ENCODE measurements around the gene TLE4. TPM values are rescaled to one million over a fixed set of nuclear protein-coding genes. Genes with fewer than 3 reads are reported as not detected.

The TLE4 gene
- total RNA-seq, 2 experiments from 2014 or later = 125 to 136 TPM

DNA sequence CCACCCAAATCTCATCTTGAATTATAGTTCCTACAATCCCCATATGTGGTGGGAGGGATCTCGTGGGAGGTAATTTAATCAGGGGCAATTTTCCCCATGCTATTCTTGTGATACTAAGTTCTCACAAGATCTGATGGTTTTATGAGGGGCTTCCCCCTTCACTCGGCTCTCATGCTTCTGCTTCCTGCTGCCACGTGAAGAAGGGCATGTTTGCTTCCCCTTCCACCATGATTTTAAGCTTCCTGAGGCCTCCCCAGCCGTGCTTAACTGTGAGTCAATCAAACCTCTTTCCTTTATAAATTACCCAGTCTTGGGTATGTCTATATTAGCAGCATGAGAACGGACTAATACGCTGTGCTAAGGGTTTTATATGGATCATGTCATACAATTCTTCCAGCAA, 72.3 kb downstream of the TLE4 start:
- Mint-ChIP-seq H3K36me3 (ENCODE audit: low read depth) (peaks cover 53% of the 10 kb centered on the region), H3K4me3 (no peak overlapping the region), H3K4me1 (ENCODE audit: low read depth) (peaks cover 33% of the 10 kb centered on the region), H3K9me3 (peaks cover 11% of the 10 kb centered on the region), H3K27me3 (no peaks in the 10 kb centered on the region), H3K27ac (no peak overlapping the region)
- Histone ChIP-seq H3K27me3 (ENCODE audit: control insufficient read depth in 1 of 2, insufficient read depth in 2 of 2, low read length in 2 of 2) (no peaks in the 10 kb centered on the region), H3K9me3 (ENCODE audit: control insufficient read depth in 1 of 2, insufficient read depth in 1 of 2, low read length in 2 of 2) (peaks cover 4 to 6% of the 10 kb centered on the region in 2 experiments), H3K36me3 (ENCODE audit: insufficient read depth, low read length) (peaks cover 8% of the 10 kb centered on the region), H3K4me1 (ENCODE audit: insufficient read depth, low read length) (no peaks in the 10 kb centered on the region), H3K27ac (ENCODE audit: low read depth in 1 of 2, low read length in 2 of 2) (no peak overlapping the region), H3K4me3 (ENCODE audit: low read length) (no peak overlapping the region)
- intact Hi-C loops (cut with DNase I, micrococcal nuclease) = no loop called here
- DNase-seq (no peak), ATAC-seq (ENCODE audit: poor library complexity) (no peak)
- ChIA-PET CTCF (no interaction called here), POLR2A (no interaction called here)
- TF ChIP-seq, protein P1, sequence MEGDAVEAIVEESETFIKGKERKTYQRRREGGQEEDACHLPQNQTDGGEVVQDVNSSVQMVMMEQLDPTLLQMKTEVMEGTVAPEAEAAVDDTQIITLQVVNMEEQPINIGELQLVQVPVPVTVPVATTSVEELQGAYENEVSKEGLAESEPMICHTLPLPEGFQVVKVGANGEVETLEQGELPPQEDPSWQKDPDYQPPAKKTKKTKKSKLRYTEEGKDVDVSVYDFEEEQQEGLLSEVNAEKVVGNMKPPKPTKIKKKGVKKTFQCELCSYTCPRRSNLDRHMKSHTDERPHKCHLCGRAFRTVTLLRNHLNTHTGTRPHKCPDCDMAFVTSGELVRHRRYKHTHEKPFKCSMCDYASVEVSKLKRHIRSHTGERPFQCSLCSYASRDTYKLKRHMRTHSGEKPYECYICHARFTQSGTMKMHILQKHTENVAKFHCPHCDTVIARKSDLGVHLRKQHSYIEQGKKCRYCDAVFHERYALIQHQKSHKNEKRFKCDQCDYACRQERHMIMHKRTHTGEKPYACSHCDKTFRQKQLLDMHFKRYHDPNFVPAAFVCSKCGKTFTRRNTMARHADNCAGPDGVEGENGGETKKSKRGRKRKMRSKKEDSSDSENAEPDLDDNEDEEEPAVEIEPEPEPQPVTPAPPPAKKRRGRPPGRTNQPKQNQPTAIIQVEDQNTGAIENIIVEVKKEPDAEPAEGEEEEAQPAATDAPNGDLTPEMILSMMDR (IDR thresholded peaks at IDR 0.05) = no peak

DNA sequence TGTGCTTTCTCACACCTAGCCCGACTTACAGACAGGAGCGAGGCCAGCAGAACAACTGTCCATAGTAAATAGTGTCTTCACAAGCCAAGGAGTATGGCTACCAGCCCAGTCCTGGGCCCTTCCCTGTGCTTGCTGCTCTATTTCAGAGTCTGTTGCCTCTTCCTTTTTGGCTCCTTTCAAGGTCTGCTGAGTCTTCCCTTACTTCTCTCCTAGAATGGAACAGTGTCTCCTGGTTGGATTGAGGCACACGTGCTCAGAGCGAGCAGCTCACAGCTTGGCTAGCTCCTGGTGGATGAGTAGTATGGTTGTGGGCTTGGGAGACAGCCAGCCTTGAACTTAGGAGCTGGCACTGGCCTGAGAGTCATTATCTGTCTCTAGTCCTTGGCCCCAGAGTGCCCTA, 72.8 kb downstream of the TLE4 start:
- Histone ChIP-seq H3K9me3 (ENCODE audit: control insufficient read depth in 1 of 2, insufficient read depth in 1 of 2, low read length in 2 of 2) (peaks cover 4 to 6% of the 10 kb centered on the region in 2 experiments), H3K27me3 (ENCODE audit: control insufficient read depth in 1 of 2, insufficient read depth in 2 of 2, low read length in 2 of 2) (no peaks in the 10 kb centered on the region), H3K36me3 (ENCODE audit: insufficient read depth, low read length) (peaks cover 8% of the 10 kb centered on the region), H3K27ac (ENCODE audit: low read depth in 1 of 2, low read length in 2 of 2) (no peak overlapping the region), H3K4me3 (ENCODE audit: low read length) (no peak overlapping the region), H3K4me1 (ENCODE audit: insufficient read depth, low read length) (no peaks in the 10 kb centered on the region)
- ATAC-seq (ENCODE audit: poor library complexity) (no peak), DNase-seq (no peak)
- Mint-ChIP-seq H3K36me3 (ENCODE audit: low read depth) (peaks cover 50% of the 10 kb centered on the region), H3K27me3 (no peaks in the 10 kb centered on the region), H3K27ac (no peak overlapping the region), H3K4me1 (ENCODE audit: low read depth) (peaks cover 28% of the 10 kb centered on the region), H3K4me3 (no peak overlapping the region), H3K9me3 (peaks cover 11% of the 10 kb centered on the region)
- ChIA-PET CTCF (no interaction called here), POLR2A (interaction anchor here (0.8 kb wide), 1 partner anchor 1414 kb away, joined by 3 read pairs; no protein-coding TSS in a partner anchor)
- intact Hi-C loops (cut with DNase I, micrococcal nuclease) = no loop called here
- TF ChIP-seq, protein P1 (IDR thresholded peaks at IDR 0.05) = no peak

DNA sequence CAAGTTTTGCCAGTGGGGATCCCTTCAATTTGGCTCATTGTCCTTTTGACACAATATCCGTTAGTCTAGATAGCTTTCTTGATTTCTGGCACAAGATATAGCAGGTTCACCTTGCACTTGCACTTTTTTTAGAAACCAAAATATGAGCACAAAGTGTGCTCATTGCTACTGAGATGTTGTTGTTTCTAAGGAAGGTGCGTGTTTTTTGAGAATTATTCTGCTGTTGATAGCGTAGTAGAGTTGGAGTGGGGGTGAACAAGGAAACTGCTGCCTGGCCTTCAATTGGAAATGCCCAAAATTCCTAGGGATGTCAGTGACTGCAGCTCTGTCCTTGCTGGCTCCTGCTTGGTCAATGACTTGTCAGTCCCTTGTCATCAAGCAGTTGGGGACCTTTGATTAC, 73.3 kb downstream of the TLE4 start:
- Histone ChIP-seq H3K27ac (ENCODE audit: low read depth in 1 of 2, low read length in 2 of 2) (no peak overlapping the region), H3K4me3 (ENCODE audit: low read length) (no peak overlapping the region)

More for the DNA sequence above, 73.3 kb downstream of the TLE4 start:
- Mint-ChIP-seq H3K4me1 (ENCODE audit: low read depth) (peaks cover 23% of the 10 kb centered on the region), H3K9me3 (peaks cover 11% of the 10 kb centered on the region), H3K36me3 (ENCODE audit: low read depth) (peaks cover 47% of the 10 kb centered on the region), H3K27me3 (no peaks in the 10 kb centered on the region), H3K27ac (no peak overlapping the region), H3K4me3 (no peak overlapping the region)
- POLR2A ChIA-PET = interaction anchor here (0.8 kb wide), 1 partner anchor 1414 kb away, joined by 3 read pairs; no protein-coding TSS in a partner anchor
- Histone ChIP-seq H3K4me1 (ENCODE audit: insufficient read depth, low read length) (no peaks in the 10 kb centered on the region), H3K36me3 (ENCODE audit: insufficient read depth, low read length) (peaks cover 8% of the 10 kb centered on the region), H3K27me3 (ENCODE audit: control insufficient read depth in 1 of 2, insufficient read depth in 2 of 2, low read length in 2 of 2) (no peaks in the 10 kb centered on the region), H3K9me3 (ENCODE audit: control insufficient read depth in 1 of 2, insufficient read depth in 1 of 2, low read length in 2 of 2) (peaks cover 4 to 6% of the 10 kb centered on the region in 2 experiments)
- ATAC-seq (ENCODE audit: poor library complexity) (no peak), DNase-seq (no peak)
- TF ChIP-seq, protein P1 (IDR thresholded peaks at IDR 0.05) = no peak
- intact Hi-C loops (cut with DNase I, micrococcal nuclease) = no loop called here
- CTCF ChIA-PET = no interaction called here

Data from CD4-positive, alpha-beta T cell (primary cell).